ENCODE results near the gene BBS9.

DNA sequence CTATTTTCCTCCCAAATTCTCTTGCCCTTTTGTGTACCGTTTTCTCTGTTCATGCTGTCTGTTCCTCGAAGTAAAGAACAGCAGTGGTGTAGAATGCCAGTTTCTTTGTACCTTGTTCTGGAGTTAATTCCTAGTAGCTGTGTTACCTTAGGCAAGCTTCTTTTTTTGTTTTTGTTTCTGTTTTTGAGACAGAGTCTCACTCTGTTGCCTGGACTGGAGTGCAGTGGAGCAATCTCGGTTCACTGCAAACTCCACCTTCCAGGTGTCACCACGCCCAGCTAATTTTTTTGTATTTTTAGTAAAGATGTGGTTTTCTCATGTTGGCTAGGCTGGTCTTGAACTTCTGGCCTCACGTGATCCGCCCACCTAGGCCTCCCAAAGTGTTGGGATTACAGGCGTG lies 221.2 kb downstream of the BBS9 start:
- TF ChIP-seq, protein P1, sequence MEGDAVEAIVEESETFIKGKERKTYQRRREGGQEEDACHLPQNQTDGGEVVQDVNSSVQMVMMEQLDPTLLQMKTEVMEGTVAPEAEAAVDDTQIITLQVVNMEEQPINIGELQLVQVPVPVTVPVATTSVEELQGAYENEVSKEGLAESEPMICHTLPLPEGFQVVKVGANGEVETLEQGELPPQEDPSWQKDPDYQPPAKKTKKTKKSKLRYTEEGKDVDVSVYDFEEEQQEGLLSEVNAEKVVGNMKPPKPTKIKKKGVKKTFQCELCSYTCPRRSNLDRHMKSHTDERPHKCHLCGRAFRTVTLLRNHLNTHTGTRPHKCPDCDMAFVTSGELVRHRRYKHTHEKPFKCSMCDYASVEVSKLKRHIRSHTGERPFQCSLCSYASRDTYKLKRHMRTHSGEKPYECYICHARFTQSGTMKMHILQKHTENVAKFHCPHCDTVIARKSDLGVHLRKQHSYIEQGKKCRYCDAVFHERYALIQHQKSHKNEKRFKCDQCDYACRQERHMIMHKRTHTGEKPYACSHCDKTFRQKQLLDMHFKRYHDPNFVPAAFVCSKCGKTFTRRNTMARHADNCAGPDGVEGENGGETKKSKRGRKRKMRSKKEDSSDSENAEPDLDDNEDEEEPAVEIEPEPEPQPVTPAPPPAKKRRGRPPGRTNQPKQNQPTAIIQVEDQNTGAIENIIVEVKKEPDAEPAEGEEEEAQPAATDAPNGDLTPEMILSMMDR (IDR thresholded peaks at IDR 0.05), result no peak
- TF ChIP-seq ZFX (IDR thresholded peaks at IDR 0.05; ENCODE audit: borderline replicate concordance), result no peak
